ENCODE measurements around the gene SUDS3. TPM values are rescaled to one million over a fixed set of nuclear protein-coding genes. Genes with fewer than 3 reads are reported as not detected.

The SUDS3 gene
- total and polyA plus RNA-seq, 4 donors = 6.7 to 22.8 (median 12.3) TPM

DNA sequence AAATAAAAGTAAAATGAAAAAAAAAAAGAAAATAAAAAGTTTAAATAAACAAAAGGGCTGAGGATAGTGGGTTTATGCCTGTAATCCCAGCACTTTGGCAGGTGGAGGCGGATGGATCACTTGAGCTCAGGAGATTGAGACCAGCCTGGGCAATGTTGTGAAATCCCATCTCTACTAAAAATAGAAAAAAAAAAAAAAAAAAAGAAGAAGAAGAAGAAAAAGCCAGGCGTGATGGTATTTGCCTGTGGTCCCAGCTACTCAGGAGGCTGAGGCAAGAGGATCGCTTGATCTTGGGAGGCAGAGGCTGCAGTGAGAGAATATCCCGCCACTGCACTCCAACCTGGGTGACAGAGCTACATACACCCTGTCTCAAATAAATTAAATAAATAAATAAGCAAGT lies 7.5 kb upstream of the SUDS3 start:
- Histone ChIP-seq H3K4me1 (ENCODE audit: control insufficient read depth in 4 of 4, insufficient read depth in 4 of 4, low read length in 3 of 4) (peaks cover 0 to 16% (median 7%) of the 10 kb centered on the region in 4 donors), H3K27ac (ENCODE audit: low read depth in 1 of 2, low read length in 2 of 2) (no peak overlapping the region), H3K4me3 (ENCODE audit: low read depth in 1 of 3, low read length in 3 of 3) (no peak overlapping the region), H3K27me3 (ENCODE audit: control insufficient read depth in 4 of 4, insufficient read depth in 4 of 4, low read length in 3 of 4) (no peaks in the 10 kb centered on the region), H3K36me3 (ENCODE audit: control insufficient read depth in 4 of 4, insufficient read depth in 3 of 4, low read depth in 1 of 4, low read length in 3 of 4) (no peaks in the 10 kb centered on the region), H3K9ac (ENCODE audit: low read depth in 1 of 2, low read length in 2 of 2) (no peak overlapping the region), H3K9me3 (ENCODE audit: control insufficient read depth in 4 of 4, low read length in 3 of 4) (no peaks in the 10 kb centered on the region)
- TF ChIP-seq SP1 (IDR thresholded peaks at IDR 0.05) = no peak
- TF ChIP-seq EGR1 (IDR thresholded peaks at IDR 0.05; ENCODE audit: low read depth in 2 of 2) = no peak
- TF ChIP-seq TAF1 (conservative IDR thresholded peaks at IDR 0.05) = no peak
- TF ChIP-seq, protein P1, sequence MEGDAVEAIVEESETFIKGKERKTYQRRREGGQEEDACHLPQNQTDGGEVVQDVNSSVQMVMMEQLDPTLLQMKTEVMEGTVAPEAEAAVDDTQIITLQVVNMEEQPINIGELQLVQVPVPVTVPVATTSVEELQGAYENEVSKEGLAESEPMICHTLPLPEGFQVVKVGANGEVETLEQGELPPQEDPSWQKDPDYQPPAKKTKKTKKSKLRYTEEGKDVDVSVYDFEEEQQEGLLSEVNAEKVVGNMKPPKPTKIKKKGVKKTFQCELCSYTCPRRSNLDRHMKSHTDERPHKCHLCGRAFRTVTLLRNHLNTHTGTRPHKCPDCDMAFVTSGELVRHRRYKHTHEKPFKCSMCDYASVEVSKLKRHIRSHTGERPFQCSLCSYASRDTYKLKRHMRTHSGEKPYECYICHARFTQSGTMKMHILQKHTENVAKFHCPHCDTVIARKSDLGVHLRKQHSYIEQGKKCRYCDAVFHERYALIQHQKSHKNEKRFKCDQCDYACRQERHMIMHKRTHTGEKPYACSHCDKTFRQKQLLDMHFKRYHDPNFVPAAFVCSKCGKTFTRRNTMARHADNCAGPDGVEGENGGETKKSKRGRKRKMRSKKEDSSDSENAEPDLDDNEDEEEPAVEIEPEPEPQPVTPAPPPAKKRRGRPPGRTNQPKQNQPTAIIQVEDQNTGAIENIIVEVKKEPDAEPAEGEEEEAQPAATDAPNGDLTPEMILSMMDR (IDR thresholded peaks at IDR 0.05; ENCODE audit: low read depth, low read length, missing input control) = no peak
- TF ChIP-seq GABPA (IDR thresholded peaks at IDR 0.05 in 1 of 2, conservative IDR thresholded peaks at IDR 0.05 in 1 of 2) = no peak
- no peak for TF ChIP-seq NR2F2 (IDR thresholded peaks at IDR 0.05)
- TF ChIP-seq FOXA1 (IDR thresholded peaks at IDR 0.05) = no peak
- TF ChIP-seq, protein P2, sequence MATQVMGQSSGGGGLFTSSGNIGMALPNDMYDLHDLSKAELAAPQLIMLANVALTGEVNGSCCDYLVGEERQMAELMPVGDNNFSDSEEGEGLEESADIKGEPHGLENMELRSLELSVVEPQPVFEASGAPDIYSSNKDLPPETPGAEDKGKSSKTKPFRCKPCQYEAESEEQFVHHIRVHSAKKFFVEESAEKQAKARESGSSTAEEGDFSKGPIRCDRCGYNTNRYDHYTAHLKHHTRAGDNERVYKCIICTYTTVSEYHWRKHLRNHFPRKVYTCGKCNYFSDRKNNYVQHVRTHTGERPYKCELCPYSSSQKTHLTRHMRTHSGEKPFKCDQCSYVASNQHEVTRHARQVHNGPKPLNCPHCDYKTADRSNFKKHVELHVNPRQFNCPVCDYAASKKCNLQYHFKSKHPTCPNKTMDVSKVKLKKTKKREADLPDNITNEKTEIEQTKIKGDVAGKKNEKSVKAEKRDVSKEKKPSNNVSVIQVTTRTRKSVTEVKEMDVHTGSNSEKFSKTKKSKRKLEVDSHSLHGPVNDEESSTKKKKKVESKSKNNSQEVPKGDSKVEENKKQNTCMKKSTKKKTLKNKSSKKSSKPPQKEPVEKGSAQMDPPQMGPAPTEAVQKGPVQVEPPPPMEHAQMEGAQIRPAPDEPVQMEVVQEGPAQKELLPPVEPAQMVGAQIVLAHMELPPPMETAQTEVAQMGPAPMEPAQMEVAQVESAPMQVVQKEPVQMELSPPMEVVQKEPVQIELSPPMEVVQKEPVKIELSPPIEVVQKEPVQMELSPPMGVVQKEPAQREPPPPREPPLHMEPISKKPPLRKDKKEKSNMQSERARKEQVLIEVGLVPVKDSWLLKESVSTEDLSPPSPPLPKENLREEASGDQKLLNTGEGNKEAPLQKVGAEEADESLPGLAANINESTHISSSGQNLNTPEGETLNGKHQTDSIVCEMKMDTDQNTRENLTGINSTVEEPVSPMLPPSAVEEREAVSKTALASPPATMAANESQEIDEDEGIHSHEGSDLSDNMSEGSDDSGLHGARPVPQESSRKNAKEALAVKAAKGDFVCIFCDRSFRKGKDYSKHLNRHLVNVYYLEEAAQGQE (IDR thresholded peaks at IDR 0.05) = no peak
- TF ChIP-seq YY1 (IDR thresholded peaks at IDR 0.05) = no peak
- no peak for TF ChIP-seq HNF4G (IDR thresholded peaks at IDR 0.05)
- TF ChIP-seq, protein P3, sequence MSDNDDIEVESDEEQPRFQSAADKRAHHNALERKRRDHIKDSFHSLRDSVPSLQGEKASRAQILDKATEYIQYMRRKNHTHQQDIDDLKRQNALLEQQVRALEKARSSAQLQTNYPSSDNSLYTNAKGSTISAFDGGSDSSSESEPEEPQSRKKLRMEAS (IDR thresholded peaks at IDR 0.05) = no peak
- no peak for TF ChIP-seq HNF4A (conservative IDR thresholded peaks at IDR 0.05)
- TF ChIP-seq FOXA2 (IDR thresholded peaks at IDR 0.05) = no peak
- TF ChIP-seq RAD21 (IDR thresholded peaks at IDR 0.05) = no peak
- TF ChIP-seq, protein P4, sequence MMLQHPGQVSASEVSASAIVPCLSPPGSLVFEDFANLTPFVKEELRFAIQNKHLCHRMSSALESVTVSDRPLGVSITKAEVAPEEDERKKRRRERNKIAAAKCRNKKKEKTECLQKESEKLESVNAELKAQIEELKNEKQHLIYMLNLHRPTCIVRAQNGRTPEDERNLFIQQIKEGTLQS (IDR thresholded peaks at IDR 0.05) = no peak
- TF ChIP-seq, protein P5, sequence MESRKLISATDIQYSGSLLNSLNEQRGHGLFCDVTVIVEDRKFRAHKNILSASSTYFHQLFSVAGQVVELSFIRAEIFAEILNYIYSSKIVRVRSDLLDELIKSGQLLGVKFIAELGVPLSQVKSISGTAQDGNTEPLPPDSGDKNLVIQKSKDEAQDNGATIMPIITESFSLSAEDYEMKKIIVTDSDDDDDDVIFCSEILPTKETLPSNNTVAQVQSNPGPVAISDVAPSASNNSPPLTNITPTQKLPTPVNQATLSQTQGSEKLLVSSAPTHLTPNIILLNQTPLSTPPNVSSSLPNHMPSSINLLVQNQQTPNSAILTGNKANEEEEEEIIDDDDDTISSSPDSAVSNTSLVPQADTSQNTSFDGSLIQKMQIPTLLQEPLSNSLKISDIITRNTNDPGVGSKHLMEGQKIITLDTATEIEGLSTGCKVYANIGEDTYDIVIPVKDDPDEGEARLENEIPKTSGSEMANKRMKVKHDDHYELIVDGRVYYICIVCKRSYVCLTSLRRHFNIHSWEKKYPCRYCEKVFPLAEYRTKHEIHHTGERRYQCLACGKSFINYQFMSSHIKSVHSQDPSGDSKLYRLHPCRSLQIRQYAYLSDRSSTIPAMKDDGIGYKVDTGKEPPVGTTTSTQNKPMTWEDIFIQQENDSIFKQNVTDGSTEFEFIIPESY (IDR thresholded peaks at IDR 0.05) = no peak
- TF ChIP-seq RXRA (IDR thresholded peaks at IDR 0.05) = no peak
- TF ChIP-seq JUND (IDR thresholded peaks at IDR 0.05) = no peak
- WGBS = 93% methylated on average over 4 of the region's 4 CpGs
- DNase-seq (ENCODE audit: low spot score) = no peak
